Medulla oblongata (tissue), 1 donor: ENCODE measurements around the gene PLEKHA8.
A peak's percentile ranks its signal among the peaks of the same experiment; 100 is the strongest.

Experiments
- DNase-seq: peaks from one replicate; pipeline ENCODE4 v3.0.0-alpha.2; 2015; ENCODE audit errors: extremely low spot score

Gene PLEKHA8, protein sequence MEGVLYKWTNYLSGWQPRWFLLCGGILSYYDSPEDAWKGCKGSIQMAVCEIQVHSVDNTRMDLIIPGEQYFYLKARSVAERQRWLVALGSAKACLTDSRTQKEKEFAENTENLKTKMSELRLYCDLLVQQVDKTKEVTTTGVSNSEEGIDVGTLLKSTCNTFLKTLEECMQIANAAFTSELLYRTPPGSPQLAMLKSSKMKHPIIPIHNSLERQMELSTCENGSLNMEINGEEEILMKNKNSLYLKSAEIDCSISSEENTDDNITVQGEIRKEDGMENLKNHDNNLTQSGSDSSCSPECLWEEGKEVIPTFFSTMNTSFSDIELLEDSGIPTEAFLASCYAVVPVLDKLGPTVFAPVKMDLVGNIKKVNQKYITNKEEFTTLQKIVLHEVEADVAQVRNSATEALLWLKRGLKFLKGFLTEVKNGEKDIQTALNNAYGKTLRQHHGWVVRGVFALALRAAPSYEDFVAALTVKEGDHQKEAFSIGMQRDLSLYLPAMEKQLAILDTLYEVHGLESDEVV

DNA sequence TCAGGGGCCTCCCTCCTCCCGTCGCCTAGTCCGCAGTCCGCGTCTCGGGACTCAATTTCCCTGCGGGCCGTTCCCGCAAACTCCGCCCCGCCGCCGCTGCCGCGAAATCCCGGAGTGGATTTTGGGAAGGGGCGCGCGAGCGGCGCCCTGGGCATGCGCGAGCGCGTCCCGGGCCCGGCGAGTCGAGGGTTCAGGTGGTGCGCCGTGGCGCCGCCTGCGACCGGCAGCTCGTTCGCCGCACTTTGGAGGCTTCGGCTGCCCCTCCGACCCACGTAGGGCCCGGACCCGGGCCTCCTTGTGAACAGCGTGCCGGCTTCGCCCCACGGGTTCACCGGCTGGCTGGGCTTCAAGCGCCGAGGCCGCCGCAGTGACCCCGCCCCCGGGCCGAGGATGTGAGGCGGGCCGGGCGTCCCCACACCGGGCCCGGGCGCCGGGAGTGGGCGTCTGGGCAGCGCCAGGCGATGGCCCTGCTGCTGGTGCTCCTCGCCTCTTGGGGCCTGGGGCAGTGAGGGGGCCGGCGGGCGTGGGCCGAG lies at the start of gene PLEKHA8:
TSS of gene PLEKHA8 (plus strand) at position 197 of the 533 bp plus-strand sequence. CDS start 351 bp downstream, outside the sequence.
- peak; percentile 92 for DNase-seq

DNA sequence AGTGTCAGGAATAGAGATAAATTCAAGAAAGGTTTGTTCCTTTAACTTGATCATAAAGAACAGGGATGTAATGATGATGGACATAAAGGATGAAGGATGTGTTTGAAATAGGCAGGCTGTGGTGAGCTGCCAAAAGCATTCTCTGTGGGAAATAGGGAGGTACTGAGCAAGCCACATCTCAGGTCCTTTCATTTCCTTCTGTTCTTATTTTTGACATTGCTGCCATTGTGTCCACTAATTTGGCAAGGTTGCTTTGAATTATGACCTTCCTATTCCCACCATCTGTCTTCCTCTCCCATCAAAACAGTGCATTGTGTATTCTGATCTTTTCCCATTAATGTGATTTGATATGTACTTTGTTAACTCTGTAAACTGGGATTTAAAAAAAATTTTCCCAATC lies 48.1 kb upstream of the PLEKHA8 start:
- DNase-seq, result no peak

DNA sequence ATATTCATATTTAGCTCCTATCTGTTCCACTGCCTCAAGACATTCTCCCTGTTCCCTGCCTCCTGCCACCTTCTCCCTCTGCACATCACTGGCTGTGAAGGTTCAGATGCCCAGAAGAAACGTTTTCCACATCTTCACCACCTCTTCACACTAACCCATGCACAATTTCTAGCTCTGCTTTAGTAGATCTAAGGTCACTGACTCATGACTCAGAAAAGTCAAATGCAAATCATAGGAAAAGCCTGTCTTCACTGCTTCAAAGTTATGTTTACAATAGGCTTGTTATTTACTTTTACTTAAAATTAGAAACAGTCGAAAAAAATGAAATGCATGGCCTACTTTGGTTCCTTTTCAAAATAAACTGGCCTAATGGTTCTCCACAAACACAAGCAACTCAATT lies 41.1 kb upstream of the PLEKHA8 start:
- DNase-seq, result no peak

DNA sequence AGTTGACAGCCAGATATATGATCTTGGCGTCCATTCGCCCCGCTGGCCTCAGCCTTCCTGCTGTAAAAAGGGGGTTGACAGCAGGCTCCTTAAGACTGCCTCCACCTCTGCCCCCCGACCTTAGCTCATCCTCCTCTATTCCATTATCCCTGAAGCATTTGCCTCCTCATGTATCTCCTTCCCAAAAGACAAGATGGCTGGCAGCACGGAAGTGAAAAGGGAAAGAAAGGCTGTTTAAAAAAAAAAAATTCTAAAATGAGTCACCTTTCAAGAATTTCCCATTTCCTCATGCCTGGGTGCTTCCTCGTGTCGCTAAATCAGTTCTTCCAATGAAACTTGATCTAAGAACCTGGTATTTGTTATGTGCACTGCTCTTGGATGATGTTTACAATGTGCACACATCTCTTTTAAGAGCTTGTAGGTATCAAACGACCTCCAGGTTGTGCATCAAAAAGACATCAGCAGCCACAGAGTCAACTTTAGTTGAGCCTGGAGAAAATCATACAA lies 40.3 kb upstream of the PLEKHA8 start:
- DNase-seq, result peak; percentile 52

DNA sequence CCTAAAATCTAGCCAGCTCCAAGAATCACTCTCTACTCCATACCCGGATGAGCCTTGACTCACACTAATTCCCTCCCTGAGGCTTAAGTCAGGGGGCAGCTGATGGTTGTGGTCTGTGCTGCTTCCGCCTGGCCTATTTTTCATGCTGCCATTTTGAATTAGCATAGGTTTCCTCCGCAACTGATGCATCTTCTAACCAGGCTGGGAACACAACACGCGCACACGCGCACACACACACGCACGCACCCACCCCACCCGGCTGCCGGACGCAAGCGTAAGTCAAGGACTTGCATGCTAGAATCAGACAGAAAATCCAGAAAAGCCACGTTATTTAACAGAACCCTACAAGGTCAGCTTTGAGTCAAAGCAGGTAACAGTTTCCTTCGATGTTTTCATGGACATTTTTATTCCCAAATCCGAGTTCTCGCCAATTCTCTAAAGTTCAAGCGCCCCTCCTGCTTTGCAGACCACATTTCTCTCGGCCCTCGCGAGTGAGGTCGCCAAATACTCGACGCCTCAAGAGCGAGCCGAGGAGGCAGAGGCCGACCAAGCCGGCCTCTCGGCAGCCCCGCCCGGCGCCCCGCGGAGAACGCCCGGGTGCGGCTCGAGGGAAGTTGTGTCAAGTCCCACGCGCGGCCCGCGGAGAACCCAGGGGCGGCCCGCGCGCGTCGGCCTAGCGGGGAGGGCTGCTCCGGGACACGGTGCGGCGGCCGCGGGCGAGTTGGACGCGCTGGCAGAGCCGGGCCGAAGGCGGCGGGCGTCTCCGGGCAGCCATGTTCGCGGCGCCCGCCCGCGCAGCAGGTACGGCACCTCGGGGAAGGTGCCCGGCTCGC lies 39.6 kb upstream of the PLEKHA8 start:
- peak; percentile 69 for DNase-seq

DNA sequence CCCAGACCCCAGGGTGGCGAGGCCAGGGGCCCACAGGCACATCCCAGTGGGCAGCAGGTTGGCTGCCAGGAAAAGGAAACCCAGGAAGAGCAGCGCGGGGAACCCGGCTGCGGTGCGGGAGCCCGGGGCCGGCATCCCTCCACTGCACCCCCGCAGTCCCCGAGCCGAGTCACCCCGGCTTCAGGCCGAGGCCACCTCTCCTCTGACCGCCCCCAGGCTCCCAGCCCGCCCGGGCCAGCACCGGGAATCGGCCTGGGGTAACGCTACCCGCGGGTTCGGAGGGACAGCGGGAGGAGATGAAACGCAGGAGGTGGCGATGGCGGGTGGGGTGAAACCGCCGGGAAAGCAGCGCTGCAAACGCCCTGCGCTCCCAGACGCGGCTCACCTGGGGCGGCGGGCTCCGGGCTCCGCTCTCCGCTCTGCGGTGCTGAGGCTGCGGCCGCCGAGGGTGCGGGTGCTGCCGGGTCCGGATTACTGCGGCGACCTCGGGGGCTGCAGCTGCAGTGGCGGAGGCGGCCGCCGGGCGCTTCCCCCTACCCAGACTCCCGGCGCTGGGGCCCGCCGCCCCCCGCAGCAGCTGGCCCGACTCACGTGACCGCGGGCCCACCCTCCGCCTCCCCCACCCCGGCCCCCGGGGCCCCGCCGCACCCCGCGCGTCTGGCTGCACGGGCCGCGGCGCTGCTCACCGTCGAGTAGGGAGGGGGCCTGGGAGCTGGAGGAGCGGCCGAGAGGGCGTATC lies 38.8 kb upstream of the PLEKHA8 start, which contains the start of gene SCRN1:
TSS of gene SCRN1 (minus strand) at position 545 of the 739 bp plus-strand sequence. CDS start 20,734 bp downstream, outside the sequence.
- DNase-seq, result peak; percentile 66

DNA sequence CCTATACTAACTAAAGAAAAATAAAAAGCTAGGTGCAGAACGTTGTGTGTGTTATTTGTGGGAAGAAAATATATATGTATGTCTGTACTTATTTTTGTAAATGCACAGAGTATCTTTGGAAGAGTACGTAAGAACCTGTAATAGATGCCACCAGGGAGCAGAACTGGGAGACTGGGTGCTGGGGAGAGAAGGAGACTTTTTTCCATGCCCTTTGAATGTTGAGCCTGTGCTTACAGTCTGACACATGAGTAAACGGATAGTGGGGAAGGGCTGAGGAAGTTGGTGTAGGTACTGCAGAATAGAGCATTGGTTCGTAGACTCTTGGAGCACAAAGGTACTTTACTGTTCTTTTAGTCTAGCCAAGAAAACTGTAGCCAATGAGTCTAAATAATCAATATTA lies 37.3 kb upstream of the PLEKHA8 start:
- no peak for DNase-seq

DNA sequence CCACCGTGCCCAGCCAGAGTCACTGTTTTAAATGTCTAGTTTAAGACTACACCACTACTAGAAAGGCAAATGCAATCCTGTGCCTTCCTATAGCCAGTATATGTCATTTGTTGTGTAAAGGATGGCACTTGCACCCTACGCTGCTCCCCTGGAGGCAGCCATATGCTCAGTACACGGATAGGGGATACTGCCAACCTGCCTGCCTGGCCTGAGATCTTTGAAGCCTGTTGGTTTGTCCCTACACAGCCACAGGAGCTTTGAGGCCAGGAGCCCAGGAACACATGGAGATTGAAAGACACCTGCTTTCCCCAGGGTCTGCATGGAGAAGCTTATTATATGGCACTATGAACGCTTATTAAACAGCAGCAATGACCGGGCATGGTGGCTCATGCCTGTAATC lies 36.3 kb upstream of the PLEKHA8 start:
- no peak for DNase-seq

DNA sequence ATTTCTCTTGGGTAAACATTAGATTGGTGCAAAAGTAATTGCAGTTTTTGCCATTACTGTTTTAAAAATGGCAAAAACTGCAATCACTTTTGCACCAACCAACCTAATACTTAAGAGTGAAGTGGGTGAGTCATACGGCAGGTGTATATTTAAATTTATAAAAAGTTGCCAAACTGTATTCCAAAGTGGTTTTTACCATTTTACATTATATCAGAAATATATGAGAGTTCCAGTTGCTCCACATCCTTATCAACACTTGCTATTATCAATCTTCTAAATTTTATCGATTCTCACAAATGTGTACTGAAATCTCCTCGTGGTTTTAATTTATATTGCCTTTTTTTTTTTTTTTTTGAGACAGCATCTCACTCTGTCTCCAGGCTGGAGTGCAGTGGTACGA lies 35.1 kb upstream of the PLEKHA8 start:
- DNase-seq, result no peak

DNA sequence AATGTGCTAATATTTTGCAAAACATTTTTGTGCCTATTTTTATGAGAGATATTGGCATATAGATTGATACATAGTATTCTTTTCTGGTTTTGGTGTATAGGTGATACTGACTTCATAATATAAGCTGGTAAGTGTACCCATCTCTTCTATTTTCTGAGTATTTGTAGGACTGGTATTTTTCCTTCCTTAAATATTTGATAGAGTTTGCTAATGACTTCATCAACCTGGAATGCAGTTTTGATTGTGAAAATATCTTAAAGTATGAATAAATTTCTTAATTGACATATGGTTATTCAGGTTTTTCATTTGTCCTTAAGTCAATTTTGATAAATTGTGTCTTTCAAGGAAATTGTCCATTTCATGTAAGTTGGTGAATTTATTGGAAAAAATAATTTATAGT lies 32.6 kb upstream of the PLEKHA8 start:
- DNase-seq, result no peak

DNA sequence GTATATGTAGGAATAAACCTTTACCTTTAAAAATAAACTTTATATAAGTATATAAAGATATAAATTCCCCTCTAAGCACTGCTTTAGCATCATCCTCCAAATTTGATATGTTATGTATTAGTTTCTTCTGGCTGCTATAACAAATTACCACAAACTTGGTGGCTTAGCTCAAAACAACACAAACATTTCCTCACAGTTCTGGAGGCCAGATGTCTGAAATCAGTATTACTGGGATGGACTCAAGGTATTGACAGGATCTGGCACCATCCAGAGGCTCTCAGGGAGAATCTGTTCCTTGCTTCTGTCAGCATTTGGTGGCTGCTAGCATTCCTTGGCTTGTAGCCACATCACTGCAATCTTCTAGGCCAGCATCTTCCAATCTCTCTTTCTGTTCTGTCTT lies 31.9 kb upstream of the PLEKHA8 start:
- no peak for DNase-seq

DNA sequence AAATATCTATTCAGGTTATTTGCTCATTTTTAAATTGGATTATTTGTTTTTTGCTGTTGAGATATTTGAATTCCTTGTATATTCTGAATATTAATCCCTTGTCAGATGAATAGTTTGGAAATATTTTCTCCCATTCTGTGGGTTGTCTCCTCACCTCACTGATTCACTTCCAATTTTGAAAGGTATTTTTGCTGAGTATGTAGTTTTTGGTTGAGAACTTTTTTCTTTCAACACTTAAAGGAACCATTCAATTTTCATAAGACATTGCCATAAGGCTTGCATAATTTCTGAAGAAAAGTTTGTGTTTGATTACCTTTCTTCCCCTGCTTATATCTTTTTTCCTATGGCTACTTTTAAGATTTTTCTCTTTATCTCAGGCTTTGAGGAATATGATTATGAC lies 29.7 kb upstream of the PLEKHA8 start:
- DNase-seq, result no peak

DNA sequence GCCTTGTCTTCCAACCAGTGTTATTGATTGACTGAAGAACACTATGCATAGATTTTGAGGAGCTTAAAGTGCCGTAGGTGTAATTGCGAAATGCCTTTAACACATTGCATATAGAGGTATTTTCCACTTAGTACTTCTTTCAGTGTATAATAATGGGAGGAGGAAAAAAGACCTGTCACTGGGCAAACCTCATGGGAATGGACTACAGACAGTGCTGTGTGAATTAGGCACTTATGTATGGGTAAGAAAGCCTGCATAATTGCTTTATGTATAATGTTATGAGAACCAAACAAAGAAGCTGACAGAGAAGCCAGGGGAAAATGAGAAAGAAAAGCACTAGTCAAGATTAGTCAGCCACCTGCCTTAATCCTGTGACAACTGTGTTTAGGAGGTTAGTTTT lies 26.2 kb upstream of the PLEKHA8 start:
- DNase-seq, result no peak

DNA sequence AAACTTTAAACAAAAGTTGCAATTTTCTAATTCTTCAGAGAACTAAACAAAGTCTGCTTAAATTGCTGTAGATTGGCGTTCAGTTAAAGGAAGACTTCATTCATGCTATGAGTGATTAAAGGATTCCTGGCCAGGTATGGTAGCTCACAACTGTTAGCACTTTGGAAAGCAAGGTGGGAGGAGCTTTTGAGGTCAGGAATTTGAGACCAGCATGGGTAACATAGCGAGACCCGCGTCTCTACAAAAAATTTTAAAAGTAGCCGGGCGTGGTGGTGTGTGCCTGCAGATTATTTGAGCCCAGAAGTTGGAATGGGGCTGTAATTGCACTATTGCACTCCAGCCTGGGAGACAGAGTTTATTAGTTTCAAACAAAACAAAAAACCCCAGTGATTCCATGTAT lies 25.1 kb upstream of the PLEKHA8 start:
- no peak for DNase-seq

DNA sequence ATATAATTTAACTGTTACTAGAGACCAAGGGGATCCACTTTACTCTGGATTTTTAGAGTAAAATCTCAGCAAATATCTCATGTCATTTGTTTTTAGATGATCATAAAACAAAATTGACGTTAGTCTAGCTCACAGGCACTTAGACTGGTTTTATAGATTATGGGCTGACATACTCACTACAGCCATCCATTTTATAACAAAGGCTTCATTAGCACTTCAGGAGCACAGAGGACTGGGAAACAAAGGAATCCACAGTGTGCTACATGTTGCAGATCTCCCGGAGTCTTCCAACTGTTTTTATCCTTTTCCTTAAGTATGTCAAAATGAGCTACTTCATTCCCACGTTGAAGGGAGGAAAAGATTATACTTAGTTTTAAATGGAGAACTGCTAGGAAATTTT lies 22.7 kb upstream of the PLEKHA8 start:
- peak; percentile 29 for DNase-seq

DNA sequence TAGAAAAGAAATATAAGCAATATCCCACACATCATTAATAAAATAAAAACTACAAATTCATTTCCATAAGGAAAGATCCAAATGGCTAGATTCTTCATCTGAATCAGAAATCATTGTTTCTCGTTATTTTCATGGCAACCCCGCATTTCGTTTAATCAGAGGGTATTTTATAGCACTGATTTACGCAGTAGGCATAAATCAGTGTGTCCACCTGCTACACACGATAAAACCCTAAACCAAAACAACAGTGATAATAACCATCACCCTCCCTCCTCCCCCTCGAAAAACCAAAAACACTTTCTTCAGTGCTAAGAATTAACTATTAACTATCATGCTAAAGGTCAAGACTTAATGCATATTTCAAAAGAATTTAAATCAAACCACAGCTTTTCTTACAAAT lies 18.2 kb upstream of the PLEKHA8 start:
- no peak for DNase-seq

DNA sequence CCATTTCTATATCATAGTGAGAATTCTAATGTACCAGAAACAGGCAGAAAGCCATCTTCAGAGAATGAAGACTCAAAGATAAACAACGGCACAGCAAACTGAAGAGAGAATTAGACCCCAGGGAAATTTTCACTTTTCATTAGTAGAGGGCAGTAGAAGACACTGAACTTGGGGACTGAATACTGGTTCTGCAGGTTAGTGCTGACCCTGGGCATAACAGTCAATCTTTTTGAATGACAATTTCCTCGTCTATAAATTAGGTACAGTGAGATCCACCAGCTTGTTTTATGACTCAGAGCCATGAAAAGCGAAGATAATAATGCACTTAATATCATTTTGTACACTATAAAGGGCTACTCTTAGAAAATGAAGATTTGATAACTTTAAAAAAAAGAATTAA lies 15.5 kb upstream of the PLEKHA8 start:
- DNase-seq, result no peak

DNA sequence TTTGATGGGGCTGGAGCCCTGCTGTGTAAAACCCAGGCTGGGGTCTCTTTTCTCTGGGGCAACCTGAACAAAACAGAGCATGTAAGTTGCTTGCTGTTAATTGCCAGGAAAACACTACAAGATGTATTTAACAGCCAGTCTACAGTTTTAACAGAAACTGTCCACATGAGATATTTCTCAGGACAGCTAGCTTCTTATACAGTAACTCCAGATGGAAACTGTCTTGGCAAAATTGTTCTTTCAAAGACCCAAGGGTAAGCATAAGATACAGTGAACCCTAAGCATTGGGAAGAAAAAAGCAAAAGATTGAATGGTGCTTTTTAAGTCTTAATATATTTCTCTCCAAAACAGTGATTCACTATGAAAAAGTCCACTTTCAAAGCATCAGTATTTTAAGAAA lies 9.8 kb upstream of the PLEKHA8 start:
- no peak for DNase-seq

DNA sequence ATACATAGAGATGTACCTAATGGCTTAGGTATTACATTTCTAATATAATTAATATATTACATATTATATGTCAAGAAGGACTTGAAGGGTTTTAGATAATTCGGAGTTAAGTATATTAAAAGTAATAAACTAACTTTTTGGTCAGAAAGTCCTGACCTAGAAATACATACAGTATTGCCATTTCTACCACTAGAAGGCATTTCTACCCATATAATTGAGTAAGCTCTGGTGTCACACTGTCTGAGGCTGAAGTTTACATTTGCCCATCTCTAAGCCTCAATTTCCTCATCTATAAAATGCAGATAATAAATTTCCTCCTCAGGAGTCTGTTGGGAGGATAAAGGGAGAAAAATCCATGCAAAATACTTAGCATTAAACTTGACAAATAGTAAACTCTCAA lies 8.8 kb upstream of the PLEKHA8 start:
- DNase-seq, result no peak

DNA sequence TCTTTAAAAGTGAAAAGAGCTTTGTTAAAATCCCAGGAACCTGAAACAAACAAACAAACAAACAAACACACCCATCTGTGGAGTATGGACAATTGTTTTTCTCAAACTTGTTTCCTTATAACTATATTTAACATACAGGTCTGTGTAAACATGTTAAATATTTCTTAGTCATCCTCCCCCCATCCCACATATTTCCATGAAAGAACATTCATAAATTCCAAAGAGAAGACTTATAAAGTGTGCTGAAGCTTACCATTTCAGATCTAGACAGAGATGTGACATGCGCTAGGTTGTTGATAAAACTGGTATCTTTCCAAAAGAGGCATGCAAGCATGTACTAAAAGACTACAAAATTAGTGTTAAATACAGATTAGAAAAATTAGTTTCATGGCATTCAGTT lies 8.3 kb upstream of the PLEKHA8 start:
- no peak for DNase-seq

DNA sequence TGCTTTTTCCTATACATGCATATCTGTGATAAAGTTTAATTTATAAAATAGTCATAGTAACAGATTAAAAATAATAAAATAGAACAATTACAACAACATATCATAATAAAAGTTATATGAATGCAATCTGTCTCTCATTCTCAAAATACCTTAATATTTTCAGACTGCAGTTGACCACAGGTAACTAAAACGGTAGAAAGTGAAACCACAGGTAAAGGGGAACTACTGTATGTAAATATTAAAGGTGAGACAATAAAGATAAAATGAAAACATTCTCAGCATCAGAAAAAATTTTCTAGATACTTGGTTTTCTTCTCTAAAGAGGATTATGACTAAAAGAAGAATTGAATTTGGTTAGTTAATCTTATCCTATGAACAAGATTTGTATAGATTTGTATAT lies 7.7 kb upstream of the PLEKHA8 start:
- no peak for DNase-seq

DNA sequence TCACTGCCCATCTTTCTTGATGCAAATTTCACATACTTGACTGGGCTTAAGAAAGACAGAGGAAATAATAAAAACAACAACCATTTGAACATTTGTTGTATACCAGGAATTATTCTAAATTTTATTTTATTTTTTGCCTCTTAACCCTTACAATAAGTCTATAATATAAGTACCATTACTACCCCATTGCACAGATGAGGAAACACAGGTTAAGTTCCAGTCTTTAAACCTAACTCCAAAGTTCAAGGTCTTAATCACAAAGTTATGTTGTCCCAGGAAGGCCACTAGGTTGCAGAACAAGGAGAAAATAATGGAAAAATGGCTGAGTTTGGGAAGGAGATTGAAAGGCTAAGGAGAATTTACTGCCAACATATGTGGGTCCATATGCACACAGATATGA lies 5.2 kb upstream of the PLEKHA8 start:
- DNase-seq, result no peak
